GM21619 (cell line): Measurements from ENCODE around the gene DTX4.

Source experiments
- ATAC-seq: cut with Tn5 transposase; IDR thresholded peaks from one replicate; pipeline ENCODE4 v1.9.1; 2021; ENCODE audit not compliant: unreplicated experiment

DTX4 gene

GRCh38 chr11:59172345-59173079 lies 580 bp downstream of the DTX4 start:
- peak; percentile 27 for ATAC-seq

- peak; percentile 0 for ATAC-seq
Measured at GRCh38 chr11:59173080-59173963, 1.4 kb downstream of the DTX4 start.

GRCh38 chr11:59173964-59174663 lies 2.2 kb downstream of the DTX4 start:
- ATAC-seq: no peak

- no peak for ATAC-seq
Measured at GRCh38 chr11:59174664-59175033, 2.7 kb downstream of the DTX4 start.

- ATAC-seq: no peak
Measured at GRCh38 chr11:59175091-59175501, 3.2 kb downstream of the DTX4 start.

GRCh38 chr11:59176330-59176729 lies 4.4 kb downstream of the DTX4 start:
- no peak for ATAC-seq

GRCh38 chr11:59178402-59178801 lies 6.5 kb downstream of the DTX4 start:
- no peak for ATAC-seq

GRCh38 chr11:59179121-59179520 lies 7.2 kb downstream of the DTX4 start:
- ATAC-seq: no peak

- no peak for ATAC-seq
Measured at GRCh38 chr11:59180168-59180776, 8.3 kb downstream of the DTX4 start.

GRCh38 chr11:59180907-59181306 lies 9.0 kb downstream of the DTX4 start:
- no peak for ATAC-seq

- ATAC-seq: no peak
Measured at GRCh38 chr11:59181746-59182456, 10.0 kb downstream of the DTX4 start.

- no peak for ATAC-seq
Measured at GRCh38 chr11:59182457-59183151, 10.7 kb downstream of the DTX4 start.

- ATAC-seq: no peak
Measured at GRCh38 chr11:59183771-59184170, 11.8 kb downstream of the DTX4 start.

- no peak for ATAC-seq
Measured at GRCh38 chr11:59184691-59185339, 12.9 kb downstream of the DTX4 start.

- ATAC-seq: no peak
Measured at GRCh38 chr11:59185386-59185945, 13.5 kb downstream of the DTX4 start.

GRCh38 chr11:59186130-59186594 lies 14.2 kb downstream of the DTX4 start:
- ATAC-seq: peak; percentile 70

GRCh38 chr11:59187035-59187434 lies 15.1 kb downstream of the DTX4 start:
- ATAC-seq: no peak

- no peak for ATAC-seq
Measured at GRCh38 chr11:59187587-59187986, 15.7 kb downstream of the DTX4 start.

- no peak for ATAC-seq
Measured at GRCh38 chr11:59188954-59189353, 17.0 kb downstream of the DTX4 start.
